Hematopoietic multipotent progenitor cell treated with erythropoietin and hydrocortisone succinate and interleukin-3 and kit ligand, for 8 days (in vitro differentiated cells): Measurements from ENCODE around the gene ADRA2B.
A peak's percentile ranks its signal among the peaks of the same experiment; 100 is the strongest.
"Not testable (repeated sequence)": the region's sequence is repeated elsewhere in the genome, so short reads cannot be mapped to it uniquely, and the experiment has no call there.

ENCODE experiments used
- DNase-seq: peaks from one replicate; pipeline ENCODE4 v3.0.0-alpha.2; 2015

Gene ADRA2B

GRCh38 chr2:96116424-96116878, at the start of gene ADRA2B:
ADRA2B (minus strand) TSS chr2:96116571; CDS start chr2:96116149, 422 bp downstream.
- DNase-seq: peak; percentile 22

DNA sequence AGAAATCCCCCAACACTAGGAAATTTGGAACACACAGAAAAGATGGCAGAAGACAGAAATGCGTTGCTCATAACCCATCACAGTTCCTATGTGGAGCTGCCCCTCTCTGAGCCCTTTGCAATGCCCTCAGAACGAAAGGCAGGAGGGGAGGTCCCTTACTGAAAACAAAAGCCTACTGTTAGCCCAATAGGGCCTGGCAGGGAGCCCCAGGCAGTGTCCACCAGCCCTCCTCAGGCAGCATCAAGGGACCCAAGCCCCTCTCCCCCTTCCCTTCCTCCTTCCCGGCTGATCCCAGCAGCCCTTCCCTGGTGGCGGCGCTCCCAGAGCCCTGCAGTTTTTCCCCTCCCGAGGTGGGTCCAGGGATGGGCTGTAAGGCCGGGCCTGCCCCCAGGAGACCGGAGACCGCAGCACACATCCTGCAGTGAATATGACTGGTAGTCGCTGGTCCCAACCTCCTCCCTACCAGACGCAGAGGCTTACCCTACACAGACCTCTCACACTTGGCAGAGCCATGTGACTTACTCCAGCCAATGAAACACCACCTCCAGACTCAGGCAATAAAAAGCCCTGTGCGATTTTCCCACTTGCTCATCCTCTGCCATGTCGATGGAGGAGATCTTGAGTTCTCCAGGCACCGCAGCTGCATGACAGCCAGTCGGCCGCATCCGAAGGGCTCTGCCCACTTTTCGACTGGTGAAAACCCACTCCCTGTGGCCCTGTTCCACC, 48.3 kb upstream of the ADRA2B start:
- no peak for DNase-seq

- DNase-seq: no peak
These were observed 47.5 kb upstream of the ADRA2B start for GRCh38 chr2:96163768-96164429.

- DNase-seq: no peak
These were observed 47.0 kb upstream of the ADRA2B start for GRCh38 chr2:96163415-96163767.

DNA sequence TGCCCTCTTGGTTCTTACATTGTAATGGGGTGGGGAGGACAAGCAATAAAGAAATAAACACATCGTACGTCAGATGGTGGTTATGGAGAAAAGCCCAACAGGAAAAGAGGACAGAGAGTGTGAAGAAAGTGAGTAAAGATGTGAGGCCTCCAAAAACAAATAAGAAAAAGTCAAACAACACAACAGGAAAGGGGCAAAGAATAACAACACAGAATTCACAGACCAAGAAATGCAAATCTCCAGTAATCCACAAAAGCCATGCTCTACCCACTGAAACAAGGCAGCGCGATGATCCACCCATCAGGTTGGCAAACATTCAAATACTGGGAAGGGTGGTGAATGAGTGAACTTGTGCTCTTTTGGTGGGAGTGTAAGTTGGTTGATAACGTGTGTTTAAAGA, 45.5 kb upstream of the ADRA2B start:
- peak; percentile 94 for DNase-seq

- not testable (repeated sequence) for DNase-seq
These were observed 44.0 kb upstream of the ADRA2B start for GRCh38 chr2:96160366-96160765.

GRCh38 chr2:96159084-96159830, 42.9 kb upstream of the ADRA2B start:
- DNase-seq: no peak

GRCh38 chr2:96158554-96158940, 42.2 kb upstream of the ADRA2B start:
- DNase-seq: no peak

DNA sequence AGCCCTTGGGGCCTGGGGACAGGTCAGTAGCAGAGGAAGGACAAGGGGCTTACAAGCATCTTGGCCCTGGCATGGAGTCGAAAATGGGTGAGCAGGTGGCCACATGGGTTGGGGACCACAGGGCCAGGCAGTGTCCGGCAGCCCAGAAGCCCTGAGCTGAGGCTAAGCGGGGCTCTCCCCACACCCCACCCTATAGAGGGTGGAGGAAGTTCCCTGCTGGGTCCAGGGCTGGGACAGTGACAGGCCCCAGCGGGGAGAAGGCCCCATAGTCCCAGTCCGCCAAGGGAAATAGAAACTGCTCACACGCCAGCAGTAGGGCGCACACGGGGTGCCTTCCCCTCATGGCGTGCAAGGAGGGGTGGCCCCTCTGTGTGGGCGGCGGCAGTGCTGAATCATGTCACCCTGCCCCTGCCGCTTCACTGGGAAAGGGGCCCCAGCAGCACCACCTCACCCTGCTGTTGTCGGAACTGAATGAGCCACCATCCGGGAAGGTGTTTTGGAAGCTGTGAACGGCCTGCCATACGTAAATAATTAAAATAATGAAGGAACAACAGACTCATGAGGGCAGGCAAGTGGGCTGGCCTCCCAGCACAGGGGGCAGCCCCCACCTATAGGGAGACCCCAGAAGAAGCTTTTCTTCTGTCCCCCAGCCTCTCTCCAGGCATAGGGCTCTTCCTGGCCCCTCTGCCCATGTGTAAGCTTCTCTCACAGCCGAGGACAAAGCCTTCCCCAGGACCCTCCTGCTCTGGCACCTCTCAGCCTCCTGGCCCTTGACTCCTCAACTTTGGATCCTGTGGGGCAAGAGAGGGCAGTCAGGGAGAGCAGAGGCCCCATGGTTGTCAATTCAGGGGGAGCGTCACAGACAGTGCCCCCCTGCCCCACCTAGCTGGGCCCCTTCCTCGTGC, 41.5 kb upstream of the ADRA2B start:
- peak; percentile 64 for DNase-seq

- no peak for DNase-seq
These were observed 40.7 kb upstream of the ADRA2B start for GRCh38 chr2:96156926-96157648.

DNA sequence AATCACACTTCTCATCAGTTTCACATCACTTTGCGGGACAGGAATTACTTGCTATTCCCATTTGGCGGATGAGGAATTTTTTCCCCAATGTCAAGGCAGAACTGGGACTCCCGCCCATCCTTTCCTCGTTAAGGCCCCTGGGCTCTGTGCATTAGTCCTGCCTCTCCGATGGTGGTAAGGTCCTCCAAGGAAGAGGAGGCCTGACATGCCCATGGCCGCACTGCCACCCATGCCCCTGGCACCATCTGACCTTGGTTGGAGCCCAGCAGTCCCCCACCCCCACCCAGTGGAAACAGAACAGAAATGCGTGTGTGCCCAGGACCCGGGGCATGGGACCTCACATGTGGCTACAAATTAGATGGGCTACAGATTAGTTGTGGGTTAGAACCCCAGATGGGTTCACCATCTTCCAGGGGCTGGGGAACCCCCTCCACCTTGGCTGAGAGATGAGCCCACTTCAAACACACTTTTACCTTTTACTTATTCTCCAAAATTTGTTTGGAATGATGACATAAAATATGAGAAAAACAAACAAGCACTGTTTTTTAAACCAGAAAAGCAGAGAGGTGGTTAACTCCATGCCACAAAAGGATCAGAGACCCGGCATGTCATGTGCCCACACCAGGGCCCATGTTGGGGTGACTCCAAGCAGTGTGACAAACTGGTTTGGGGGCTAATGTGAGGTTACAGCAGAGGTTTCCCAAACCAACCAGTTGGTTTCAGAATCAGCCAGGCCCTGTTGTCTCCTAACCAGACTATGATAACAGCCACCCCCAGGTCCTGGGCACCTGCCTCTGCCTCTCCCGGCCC, 39.8 kb upstream of the ADRA2B start:
- DNase-seq: no peak

GRCh38 chr2:96154506-96155380, 38.4 kb upstream of the ADRA2B start:
- no peak for DNase-seq

DNA sequence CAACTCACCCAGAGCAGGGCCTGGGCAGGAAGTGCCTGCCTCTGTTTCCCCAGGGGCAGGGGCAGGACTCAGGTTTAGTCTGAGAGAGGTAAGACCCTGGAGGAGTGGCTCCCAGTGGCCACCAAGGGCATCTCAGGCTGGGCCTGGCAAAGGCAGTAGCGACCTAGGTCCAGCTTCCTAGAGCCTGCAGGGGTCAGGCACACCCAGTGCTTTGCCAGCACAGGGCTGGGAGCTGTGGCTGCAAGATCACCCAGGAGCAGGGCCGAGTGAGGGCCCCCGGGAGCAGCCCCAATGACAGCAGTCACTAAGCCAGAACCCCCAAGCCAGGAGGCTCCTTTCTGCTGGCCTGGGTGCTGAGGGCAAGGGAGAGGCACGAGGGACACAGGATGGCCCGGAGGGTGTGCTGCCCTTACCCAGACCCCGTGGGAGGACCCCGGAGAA, 37.6 kb upstream of the ADRA2B start:
- DNase-seq: no peak

- no peak for DNase-seq
These were observed 36.9 kb upstream of the ADRA2B start for GRCh38 chr2:96153291-96153713.

- no peak for DNase-seq
These were observed 36.2 kb upstream of the ADRA2B start for GRCh38 chr2:96152304-96153161.

DNA sequence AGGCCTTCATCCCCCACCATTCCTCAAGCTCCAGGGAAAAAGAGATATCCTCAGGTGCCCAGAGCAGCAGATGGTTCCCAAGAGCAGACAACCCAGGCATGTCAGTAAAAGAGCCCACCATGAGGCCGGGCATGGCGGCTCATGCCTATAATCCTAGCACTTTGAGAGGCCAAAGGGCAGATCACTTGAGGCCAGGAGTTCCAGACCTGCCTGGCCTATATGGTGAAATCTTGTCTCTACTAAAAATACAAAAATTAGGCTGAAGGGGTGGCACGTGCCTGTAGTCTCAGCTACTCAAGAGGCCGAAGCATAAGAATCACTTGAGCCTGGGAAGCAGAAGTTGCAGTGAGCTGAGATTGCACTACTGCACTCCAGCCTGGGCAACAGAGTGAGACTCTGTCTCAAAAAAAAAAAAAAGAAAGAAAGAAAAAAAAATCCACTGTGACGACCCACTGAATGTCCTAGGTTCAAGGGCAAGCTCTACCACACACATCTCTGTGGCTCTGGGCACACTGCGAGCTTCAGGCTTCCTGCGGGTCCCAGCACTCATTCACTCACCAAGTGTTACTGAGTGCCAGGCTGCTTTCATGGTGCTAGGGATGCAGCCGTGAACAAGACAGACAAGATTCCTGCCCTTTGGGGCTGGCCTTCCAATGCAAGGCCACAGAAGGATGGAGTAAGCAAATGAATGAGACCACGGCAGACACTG, 35.4 kb upstream of the ADRA2B start:
- DNase-seq: no peak

DNA sequence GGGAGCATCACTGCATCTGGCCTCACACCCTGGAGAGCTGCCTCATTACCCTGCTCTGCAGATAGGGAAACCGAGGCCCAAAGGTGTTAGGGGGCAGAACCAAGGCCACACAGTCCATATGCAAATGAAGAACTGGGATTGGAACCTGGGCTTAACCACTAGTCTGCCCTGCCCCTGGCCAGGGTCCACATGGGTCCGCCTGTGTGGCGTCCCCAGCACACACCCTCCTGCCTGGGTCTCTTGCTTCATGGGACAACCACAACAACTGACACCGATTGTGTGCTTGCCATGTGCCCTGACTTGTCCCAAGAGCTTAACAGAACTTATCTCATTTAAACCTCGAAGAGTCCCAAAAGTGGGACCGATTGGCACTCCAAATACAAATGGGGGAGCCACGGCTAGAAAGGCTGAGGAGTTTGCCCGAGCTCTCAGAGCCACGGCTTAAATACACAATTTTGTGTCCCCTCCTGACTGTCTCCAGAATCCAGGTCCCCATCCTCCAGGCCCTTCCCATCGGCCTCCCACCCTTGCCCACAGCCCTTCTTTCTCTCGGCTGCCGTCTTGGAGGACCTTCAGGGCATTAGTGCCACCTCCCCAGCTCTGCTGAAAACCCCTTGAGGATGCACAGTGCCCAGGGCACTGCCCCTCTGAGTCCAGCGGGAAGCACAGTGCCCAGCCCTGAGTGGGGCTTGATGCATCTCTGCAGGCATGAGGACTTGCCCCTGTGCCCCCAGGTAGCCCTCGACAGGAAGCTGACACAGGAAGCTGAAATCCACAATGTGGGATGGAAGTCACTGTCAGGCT, 34.6 kb upstream of the ADRA2B start:
- DNase-seq: no peak
